HepG2 (cell line): Measurements from ENCODE around the gene FIS1. TPM values are rescaled to one million over a fixed set of nuclear protein-coding genes. Genes with fewer than 3 reads are reported as not detected.

ENCODE experiments used
- CREM ChIP-seq, 2 experiments: sonication (generic) in 1 of 2; formaldehyde crosslinking in 1 of 2; IDR thresholded peaks; 2 replicates each; pipeline versions ENCODE4 v1.4.0 to v1.6.1; 2016 to 2020; ENCODE audit warnings: antibody characterized with exemption in 1 of 2, mild to moderate bottlenecking in 1 of 2, missing genetic modification reagents in 1 of 2
- ETV5 ChIP-seq: IDR thresholded peaks from 2 replicates; pipeline ENCODE4 v1.6.1; 2018; ENCODE audit warnings: missing biosample characterization, missing genetic modification reagents, inconsistent platforms, borderline replicate concordance
- KMT2B ChIP-seq: IDR thresholded peaks from 2 replicates; pipeline ENCODE4 v1.6.1; 2016; ENCODE audit warnings: missing genetic modification reagents, missing compliant biosample characterization
- NONO ChIP-seq, 2 experiments: fragments of 450-650 bp in 1 of 2; sonication (generic) in 1 of 2; formaldehyde crosslinking in 1 of 2; IDR thresholded peaks in 1 of 2; conservative IDR thresholded peaks in 1 of 2; 2 replicates each; pipeline versions ENCODE4 v1.6.1 to v1.8.0; 2017 to 2022; ENCODE audit warnings: mild to moderate bottlenecking in 1 of 2, missing genetic modification reagents in 1 of 2, moderate library complexity in 1 of 2
- NRL ChIP-seq: sonication (generic); formaldehyde crosslinking; IDR thresholded peaks from 2 replicates; pipeline ENCODE4 v1.5.0; 2020; ENCODE audit warnings: missing genetic modification reagents, mild to moderate bottlenecking, moderate library complexity, borderline replicate concordance
- SCMH1 ChIP-seq: sonication (generic); formaldehyde crosslinking; IDR thresholded peaks from 2 replicates; pipeline ENCODE4 v1.9.0; 2021; ENCODE audit warnings: missing genetic modification reagents, mild to moderate bottlenecking, borderline replicate concordance
- SIX4 ChIP-seq: sonication (generic); formaldehyde crosslinking; IDR thresholded peaks from 2 replicates; pipeline ENCODE4 v1.4.0; 2020; ENCODE audit warnings: missing genetic modification reagents
- ZNF124 ChIP-seq: sonication (generic); formaldehyde crosslinking; IDR thresholded peaks from 2 replicates; pipeline ENCODE4 v1.4.0; 2020; ENCODE audit warnings: missing genetic modification reagents
- ZNF264 ChIP-seq: sonication (generic); formaldehyde crosslinking; IDR thresholded peaks from 2 replicates; pipeline ENCODE4 v1.4.0; 2020; ENCODE audit warnings: missing genetic modification reagents
- ZNF407 ChIP-seq: sonication (generic); formaldehyde crosslinking; IDR thresholded peaks from one replicate; pipeline ENCODE4 v1.5.1; 2020; ENCODE audit warnings: mild to moderate bottlenecking, missing genetic modification reagents; ENCODE audit errors: not compliant biosample characterization
- ZNF503 ChIP-seq: sonication (generic); formaldehyde crosslinking; IDR thresholded peaks from 2 replicates; pipeline ENCODE4 v1.4.0; 2020; ENCODE audit warnings: missing genetic modification reagents
- ZNF512 ChIP-seq: sonication (generic); formaldehyde crosslinking; IDR thresholded peaks from 2 replicates; pipeline ENCODE4 v1.4.0; 2020; ENCODE audit warnings: mild to moderate bottlenecking, missing genetic modification reagents
- ZNF577 ChIP-seq: sonication (generic); formaldehyde crosslinking; IDR thresholded peaks from 2 replicates; pipeline ENCODE4 v1.4.0; 2020; ENCODE audit warnings: mild to moderate bottlenecking, low read depth, missing genetic modification reagents, borderline replicate concordance
- ZNF737 ChIP-seq: sonication (generic); formaldehyde crosslinking; IDR thresholded peaks from 2 replicates; pipeline ENCODE4 v1.5.0; 2020; ENCODE audit warnings: missing genetic modification reagents, mild to moderate bottlenecking, borderline replicate concordance
- polyA plus RNA-seq, 8 experiments: library from polyadenylated mRNA; depleted of rRNA in 3 of 8; stranded (reverse) in 7 of 8; unstranded in 1 of 8; fragments of >200 nt; fragmentation: Illumina TruSeq in 4 of 8; extraction: Trizol in 4 of 8; gene quantifications; 2 replicates each; pipeline versions ENCODE4 v1.2.1 to v1.2.3, GENCODE V29; 2011 to 2016; ENCODE audit warnings: low read depth in 4 of 8, missing spikeins in 1 of 8, mixed read lengths in 1 of 8; ENCODE audit not compliant: insufficient read depth in 1 of 8
- total RNA-seq, 5 experiments: library from RNA; depleted of rRNA; stranded (reverse); fragments of >200 nt; fragmentation: Illumina TruSeq; extraction: Trizol; gene quantifications; 2 replicates each; pipeline ENCODE4 v1.2.3, GENCODE V29; 2016; ENCODE audit warnings: low read depth in 1 of 5

FIS1 gene
- total and polyA plus RNA-seq, 2 of the 13 experiments (the other 11 are each of a cell fraction or from before 2014, with no cell fraction given): 97.5 to 101 TPM

- no peak for TF ChIP-seq ZNF407 (CRISPR knock-in tag)
- TF ChIP-seq ZNF503 (CRISPR knock-in tag): peak; percentile 41; the same call in 1 of the 2 replicates
- no peak for TF ChIP-seq ZNF577
- no peak for TF ChIP-seq ZNF264
- TF ChIP-seq SCMH1: no peak
- no peak for TF ChIP-seq ZNF512 (CRISPR knock-in tag)
- 0 out of 2 replicates have a peak, but pooled peaks have one; percentile 64 for TF ChIP-seq NRL (CRISPR knock-in tag)
- TF ChIP-seq ZNF124 (CRISPR knock-in tag): no peak
- TF ChIP-seq ETV5: peak; percentile 66
- TF ChIP-seq CREM (IDR thresholded peaks at IDR 0.05): peak; percentile 64
- TF ChIP-seq CREM (CRISPR knock-in tag; IDR thresholded peaks at IDR 0.05): no peak
- no peak for TF ChIP-seq SIX4 (CRISPR knock-in tag)
- no peak for TF ChIP-seq ZNF737 (CRISPR knock-in tag)
- peak; percentile 83; the same call in 1 of the 2 replicates for TF ChIP-seq KMT2B (CRISPR knock-in tag)
- TF ChIP-seq NONO (IDR thresholded peaks at IDR 0.05): no peak
- TF ChIP-seq NONO (CRISPR knock-in tag; conservative IDR thresholded peaks at IDR 0.05): peak; percentile 73; the same call in 1 of the 2 replicates
Observed at GRCh38 chr7:101251871-101252659, 7.2 kb upstream of the FIS1 start (continued).
